Measurements from ENCODE around the gene SPACDR.
A peak's percentile ranks its signal among the peaks of the same experiment; 100 is the strongest.

Gene SPACDR

DNA sequence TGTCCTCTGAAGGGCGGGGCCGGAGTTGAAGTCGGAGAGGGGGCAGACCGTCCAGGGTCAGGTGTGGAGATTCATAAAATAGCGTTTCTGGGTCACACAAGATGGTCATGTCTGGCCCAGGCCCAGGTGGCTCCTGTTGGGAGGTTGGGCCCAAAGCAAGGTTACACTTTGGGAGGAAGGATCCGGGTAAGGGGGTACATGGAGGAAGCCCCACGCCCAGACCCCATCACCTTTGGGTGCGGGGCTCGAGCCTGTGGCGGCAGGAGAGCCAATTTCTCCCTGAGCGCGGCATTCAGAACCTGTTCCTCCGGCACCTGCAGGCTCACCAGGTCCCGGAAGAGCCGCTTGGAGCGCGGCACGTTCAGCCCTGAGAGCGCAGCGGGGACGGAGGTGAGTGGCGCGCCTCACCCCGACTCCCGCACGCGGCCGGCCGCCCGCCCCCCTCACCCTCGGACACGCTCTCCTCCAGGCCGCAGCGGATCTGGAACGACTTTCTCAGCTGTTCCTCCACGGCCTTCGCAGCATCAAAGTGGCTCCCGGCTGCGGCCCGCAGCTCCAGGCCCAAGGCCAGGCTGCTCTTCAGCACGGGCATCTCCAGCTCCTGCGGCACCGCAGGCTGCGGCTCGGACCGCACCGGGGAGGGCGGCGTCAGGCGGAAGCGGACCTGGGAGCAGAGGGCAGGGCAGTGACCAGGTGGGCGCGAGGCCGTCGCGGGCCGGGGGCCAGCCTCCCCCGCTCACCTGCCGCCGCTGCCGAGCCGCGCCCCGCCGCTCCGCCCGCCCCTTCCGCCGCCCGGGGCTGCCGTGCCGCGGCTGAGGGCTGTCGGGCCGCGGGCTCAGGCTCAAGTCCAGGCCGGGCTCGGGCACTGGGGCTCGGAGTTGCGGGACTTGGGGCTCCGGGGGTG is 28.4 kb downstream of the SPACDR start:
- Histone ChIP-seq H2BK15ac (ENCODE audit: low read depth, poor library complexity, severe bottlenecking) (peak overlapping the region; percentile 61), H3K4me3 (ENCODE audit: insufficient read depth in 1 of 2, low read depth in 1 of 2, low read length in 2 of 2) (peak overlapping the region; percentile 89 to 98), H2BK5ac (ENCODE audit: low read depth, low read length, poor library complexity, severe bottlenecking) (peak overlapping the region; percentile 46), H2BK120ac (ENCODE audit: low read depth, low read length) (peak overlapping the region; percentile 95), H3K9me3 (ENCODE audit: control insufficient read depth, low read length) (no peaks in the 10 kb centered on the region), H4K8ac (ENCODE audit: low read length) (peak overlapping the region; percentile 97), H3K27ac (ENCODE audit: low read length, poor library complexity, severe bottlenecking) (peak overlapping the region; percentile 79), H3K14ac (ENCODE audit: low read length in 2 of 2) (peak overlapping the region; percentile 49 to 100), H3K4me1 (ENCODE audit: control insufficient read depth, insufficient read depth, low read depth, low read length) (peaks cover 26% of the 10 kb centered on the region), H3K18ac (ENCODE audit: low read depth in 1 of 2, low read length in 2 of 2) (peak overlapping the region; percentile 97), H3K23ac (ENCODE audit: low read length in 2 of 2) (peak overlapping the region in 1 of 2 experiments; percentile 95), H2BK12ac (ENCODE audit: low read length in 2 of 2) (peak overlapping the region in 1 of 2 experiments; percentile 80), H2AK5ac (ENCODE audit: low read length, severe bottlenecking) (peak overlapping the region; percentile 62), H4K91ac (ENCODE audit: low read length) (peak overlapping the region; percentile 96), H3K36me3 (ENCODE audit: control insufficient read depth in 1 of 2, insufficient read depth in 2 of 2, low read depth in 1 of 2, low read length in 2 of 2) (peaks cover 38 to 48% of the 10 kb centered on the region in 2 experiments), H2AFZ (ENCODE audit: low read depth, low read length) (peak overlapping the region; percentile 57), H3K4ac (ENCODE audit: low read depth in 1 of 2, low read length in 2 of 2) (peak overlapping the region; percentile 88 to 99), H3K9ac (ENCODE audit: low read length) (peak overlapping the region; percentile 90), H3K4me2 (ENCODE audit: low read length, poor library complexity, severe bottlenecking) (peak overlapping the region; percentile 92), H3K79me1 (replicated peaks; ENCODE audit: low read length, poor library complexity, severe bottlenecking) (peaks cover 4% of the 10 kb centered on the region), H3K27me3 (ENCODE audit: control insufficient read depth in 1 of 2, insufficient read depth in 1 of 2, low read length in 2 of 2) (no peaks in the 10 kb centered on the region)
- DNase-seq: peak; percentile 33
- WGBS: 2% methylated on average over 55 of the region's 81 CpGs

DNA sequence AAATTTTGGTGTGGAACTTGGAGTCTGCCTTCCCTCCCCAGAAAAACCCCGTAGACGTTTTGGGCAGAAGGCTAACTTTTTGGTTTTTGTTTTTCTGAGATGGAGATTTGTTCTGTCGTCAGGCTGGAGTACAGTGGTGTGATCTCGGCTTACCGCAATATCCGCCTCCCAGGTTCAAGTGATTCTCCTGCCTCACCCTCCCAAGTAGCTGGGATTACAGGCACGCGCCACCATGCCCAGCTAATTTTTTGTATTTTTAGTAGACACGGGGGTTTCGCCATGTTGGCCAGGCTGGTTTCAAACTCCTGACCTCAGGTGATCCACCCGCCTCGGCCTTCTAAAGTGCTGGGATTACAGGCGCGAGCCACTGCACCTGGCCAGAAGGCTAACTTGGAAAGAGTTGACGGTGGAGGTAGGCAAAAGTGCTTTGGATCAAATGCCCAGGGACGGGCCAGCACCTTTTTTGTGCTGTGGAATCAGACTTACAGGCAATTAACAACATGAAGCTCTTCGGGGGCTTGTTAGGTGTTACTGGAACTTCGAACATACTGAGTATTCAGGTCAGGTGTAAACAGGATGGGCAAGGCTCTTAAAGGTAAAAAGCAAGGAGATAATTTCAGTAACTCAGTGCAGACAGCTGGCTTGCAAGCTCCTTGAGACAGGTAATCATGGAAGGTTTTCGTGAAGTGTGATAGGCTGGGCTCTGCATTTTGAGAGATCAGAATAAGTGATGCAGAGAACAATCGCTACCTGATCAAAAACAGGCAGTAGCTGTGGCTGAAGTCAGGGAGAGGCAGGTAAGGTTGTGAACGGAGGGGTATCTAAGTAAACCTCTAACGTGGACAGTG is 29.5 kb downstream of the SPACDR start:
- Histone ChIP-seq H3K9me3 (ENCODE audit: control insufficient read depth, low read length) (no peaks in the 10 kb centered on the region), H3K4ac (ENCODE audit: low read depth in 1 of 2, low read length in 2 of 2) (no peak overlapping the region), H3K27me3 (ENCODE audit: control insufficient read depth in 1 of 2, insufficient read depth in 1 of 2, low read length in 2 of 2) (no peaks in the 10 kb centered on the region), H3K23ac (ENCODE audit: low read length in 2 of 2) (no peak overlapping the region), H2BK120ac (ENCODE audit: low read depth, low read length) (no peak overlapping the region), H2BK12ac (ENCODE audit: low read length in 2 of 2) (no peak overlapping the region), H3K27ac (ENCODE audit: low read length, poor library complexity, severe bottlenecking) (no peak overlapping the region), H3K79me1 (replicated peaks; ENCODE audit: low read length, poor library complexity, severe bottlenecking) (peaks cover 6% of the 10 kb centered on the region), H3K9ac (ENCODE audit: low read length) (peak overlapping the region; percentile 90), H3K4me3 (ENCODE audit: insufficient read depth in 1 of 2, low read depth in 1 of 2, low read length in 2 of 2) (peak overlapping the region in 1 of 2 experiments; percentile 89), H3K18ac (ENCODE audit: low read depth in 1 of 2, low read length in 2 of 2) (no peak overlapping the region), H2AK5ac (ENCODE audit: low read length, severe bottlenecking) (no peak overlapping the region), H2BK5ac (ENCODE audit: low read depth, low read length, poor library complexity, severe bottlenecking) (no peak overlapping the region), H4K8ac (ENCODE audit: low read length) (no peak overlapping the region), H2BK15ac (ENCODE audit: low read depth, poor library complexity, severe bottlenecking) (no peak overlapping the region), H4K91ac (ENCODE audit: low read length) (no peak overlapping the region), H3K4me1 (ENCODE audit: control insufficient read depth, insufficient read depth, low read depth, low read length) (peaks cover 29% of the 10 kb centered on the region), H3K14ac (ENCODE audit: low read length in 2 of 2) (no peak overlapping the region), H3K4me2 (ENCODE audit: low read length, poor library complexity, severe bottlenecking) (peak overlapping the region; percentile 92), H3K36me3 (ENCODE audit: control insufficient read depth in 1 of 2, insufficient read depth in 2 of 2, low read depth in 1 of 2, low read length in 2 of 2) (peaks cover 40 to 46% of the 10 kb centered on the region in 2 experiments), H2AFZ (ENCODE audit: low read depth, low read length) (no peak overlapping the region)
- 91% methylated on average over 22 of the region's 22 CpGs for WGBS
- no peak for DNase-seq

DNA sequence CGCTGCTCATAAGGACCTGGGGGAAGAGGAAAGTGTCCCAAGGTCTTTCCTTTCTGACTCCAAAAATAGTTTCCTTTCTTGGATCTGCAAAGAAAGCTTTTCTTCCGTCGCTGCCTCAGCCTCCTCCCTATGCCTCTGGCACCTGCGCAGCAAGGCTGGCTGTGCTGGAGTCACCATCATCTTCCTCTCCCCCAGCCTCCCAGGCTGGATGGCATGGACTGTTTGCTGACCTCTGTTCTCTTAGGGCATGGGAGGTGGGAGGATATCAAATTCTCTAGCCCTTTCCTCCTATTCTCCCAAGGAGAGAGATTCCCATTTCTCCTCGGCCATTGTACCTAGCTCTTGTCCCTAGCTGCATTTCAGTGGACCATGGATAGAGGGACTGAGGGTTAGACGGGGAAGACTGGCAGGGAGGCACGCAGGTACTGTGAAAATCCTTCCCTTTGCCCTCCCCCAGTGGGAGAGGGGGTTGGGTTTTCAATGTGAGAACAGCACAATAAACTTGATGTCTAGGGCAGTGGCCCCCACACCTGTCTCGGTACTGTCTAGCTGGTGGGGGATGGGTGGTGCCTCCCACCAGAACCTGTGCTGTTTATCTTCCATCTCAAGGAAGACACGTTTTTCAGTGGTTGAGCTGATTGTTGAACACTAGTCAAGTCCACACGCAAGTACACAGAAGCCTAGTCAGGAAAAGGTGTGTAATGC is 30.3 kb downstream of the SPACDR start:
- Histone ChIP-seq H2BK15ac (ENCODE audit: low read depth, poor library complexity, severe bottlenecking) (no peak overlapping the region), H3K79me1 (replicated peaks; ENCODE audit: low read length, poor library complexity, severe bottlenecking) (peaks cover 6% of the 10 kb centered on the region), H4K8ac (ENCODE audit: low read length) (peak overlapping the region; percentile 19), H3K27me3 (ENCODE audit: control insufficient read depth in 1 of 2, insufficient read depth in 1 of 2, low read length in 2 of 2) (no peaks in the 10 kb centered on the region), H2BK12ac (ENCODE audit: low read length in 2 of 2) (no peak overlapping the region), H3K4me2 (ENCODE audit: low read length, poor library complexity, severe bottlenecking) (no peak overlapping the region), H3K18ac (ENCODE audit: low read depth in 1 of 2, low read length in 2 of 2) (no peak overlapping the region), H2BK120ac (ENCODE audit: low read depth, low read length) (no peak overlapping the region), H3K4me1 (ENCODE audit: control insufficient read depth, insufficient read depth, low read depth, low read length) (peaks cover 29% of the 10 kb centered on the region), H2BK5ac (ENCODE audit: low read depth, low read length, poor library complexity, severe bottlenecking) (no peak overlapping the region), H4K91ac (ENCODE audit: low read length) (no peak overlapping the region), H2AK5ac (ENCODE audit: low read length, severe bottlenecking) (no peak overlapping the region), H3K36me3 (ENCODE audit: control insufficient read depth in 1 of 2, insufficient read depth in 2 of 2, low read depth in 1 of 2, low read length in 2 of 2) (peaks cover 40 to 45% of the 10 kb centered on the region in 2 experiments), H2AFZ (ENCODE audit: low read depth, low read length) (no peak overlapping the region), H3K9ac (ENCODE audit: low read length) (peak overlapping the region; percentile 99), H3K4me3 (ENCODE audit: insufficient read depth in 1 of 2, low read depth in 1 of 2, low read length in 2 of 2) (no peak overlapping the region), H3K23ac (ENCODE audit: low read length in 2 of 2) (no peak overlapping the region), H3K4ac (ENCODE audit: low read depth in 1 of 2, low read length in 2 of 2) (no peak overlapping the region), H3K14ac (ENCODE audit: low read length in 2 of 2) (no peak overlapping the region), H3K27ac (ENCODE audit: low read length, poor library complexity, severe bottlenecking) (no peak overlapping the region), H3K9me3 (ENCODE audit: control insufficient read depth, low read length) (no peaks in the 10 kb centered on the region)
- DNase-seq: no peak
- WGBS: 88% methylated on average over 9 of the region's 10 CpGs
